ENCODE measurements around the gene SESTD1.

SESTD1 gene

DNA sequence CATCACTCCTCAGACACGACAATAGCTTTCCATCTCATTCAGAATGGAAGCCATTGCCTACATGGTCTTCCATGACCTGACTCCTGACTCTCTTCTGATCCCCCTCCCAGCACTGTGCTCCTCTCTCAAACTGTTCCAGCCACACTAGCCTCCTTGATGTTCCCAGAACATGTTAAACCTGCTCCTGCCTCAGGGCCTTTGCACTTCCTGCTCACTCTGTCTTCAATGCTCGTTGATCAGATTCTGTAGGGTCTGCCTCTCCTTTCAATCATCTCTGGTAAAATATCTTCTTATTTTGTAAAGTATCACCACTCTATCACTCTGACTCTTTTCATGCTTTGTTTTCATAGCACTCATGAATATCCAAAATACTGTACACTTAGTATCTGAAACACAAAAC, 84.9 kb downstream of the SESTD1 start:
- DNase-seq = no peak

DNA sequence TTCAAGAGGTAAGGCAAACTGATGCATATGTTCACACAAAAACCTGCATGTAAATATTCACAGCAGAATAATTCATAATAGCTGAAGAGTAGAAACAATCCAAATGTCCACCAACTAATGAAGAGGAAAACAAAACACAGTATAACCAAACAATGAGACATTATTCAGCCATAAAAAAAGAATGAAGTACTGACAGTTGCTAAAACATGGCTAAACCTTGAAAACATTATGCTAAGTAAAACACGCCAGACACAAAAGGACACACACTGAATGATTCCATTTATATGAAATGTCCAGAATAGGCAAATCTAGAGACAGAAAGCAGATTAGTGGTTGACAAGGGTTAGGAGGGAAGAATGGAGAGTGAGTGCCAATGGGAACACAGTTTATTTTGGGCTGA, 86.9 kb downstream of the SESTD1 start:
- DNase-seq = no peak

DNA sequence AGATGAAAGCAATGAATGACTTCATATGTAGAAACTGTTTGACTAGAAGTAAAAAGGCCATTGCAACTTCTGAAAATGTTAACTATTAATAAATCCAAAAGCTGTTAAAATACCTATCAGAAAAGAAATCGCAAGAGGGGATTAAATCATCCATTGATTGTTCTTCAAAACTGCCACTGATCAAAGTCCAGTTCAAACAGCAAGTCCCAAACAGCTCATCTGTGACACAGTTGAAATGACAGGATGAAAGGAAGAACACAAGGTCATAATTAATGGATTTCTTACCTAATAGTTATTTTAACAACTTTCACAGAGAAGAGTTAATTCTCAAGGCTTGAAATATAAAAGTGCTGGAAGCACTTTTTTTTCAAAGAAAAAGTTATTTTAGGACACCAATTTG, 90.4 kb downstream of the SESTD1 start:
- DNase-seq = no peak

DNA sequence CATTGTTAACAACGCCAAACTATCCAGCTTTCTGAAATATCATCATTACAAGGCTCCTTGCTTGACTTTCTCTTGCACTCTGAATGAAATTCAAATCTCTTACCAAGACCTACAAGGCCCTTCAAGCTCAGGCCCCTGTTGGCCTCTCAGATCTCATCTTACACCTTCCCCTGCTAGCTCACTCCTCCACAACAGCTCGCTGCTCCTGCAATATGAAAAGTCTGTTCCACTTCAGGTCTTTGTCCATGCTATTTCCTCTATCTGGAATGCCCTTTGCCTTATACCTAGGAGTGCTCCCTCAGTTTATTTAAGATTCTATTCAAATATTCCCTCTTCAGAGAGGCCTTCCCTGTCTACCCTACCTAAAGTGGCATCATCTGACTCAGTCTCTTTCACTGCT, 91.7 kb downstream of the SESTD1 start:
- no peak for DNase-seq

DNA sequence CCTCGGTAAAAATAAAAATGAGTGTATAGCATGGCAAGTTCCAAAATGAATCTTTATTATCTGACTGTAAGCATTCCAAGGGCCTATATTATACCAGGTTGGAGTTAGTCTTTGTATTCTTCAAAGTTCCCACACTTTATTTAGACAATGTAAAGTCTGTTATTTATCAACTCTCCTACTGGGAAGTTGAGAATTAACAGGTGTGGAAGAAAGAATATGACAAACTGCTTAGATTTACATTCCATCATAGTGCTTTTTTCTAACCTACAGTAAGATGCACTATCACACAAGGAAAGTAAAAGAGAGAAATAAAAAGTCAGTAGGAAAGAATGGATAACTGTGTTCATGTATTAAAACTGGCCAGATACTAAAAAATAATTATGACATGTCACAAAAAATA, 93.3 kb downstream of the SESTD1 start:
- no peak for DNase-seq

DNA sequence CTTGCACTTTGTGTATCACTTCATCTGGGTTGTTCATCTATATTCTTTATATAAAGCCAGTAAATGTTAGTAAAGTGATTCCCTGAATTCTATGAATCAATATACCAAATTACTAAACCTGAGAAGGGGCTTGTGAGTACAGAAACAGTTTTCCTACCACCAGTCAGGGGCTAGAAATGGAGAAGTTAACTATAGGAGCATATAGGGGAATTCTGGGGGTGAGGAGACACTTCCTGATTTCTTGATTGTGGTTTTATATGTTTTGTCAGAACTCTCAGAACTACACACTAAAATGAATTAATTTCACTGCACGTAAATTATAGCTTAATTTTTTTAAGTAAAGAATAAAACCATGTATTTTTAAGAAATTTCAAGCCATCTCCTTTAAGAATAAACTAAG, 93.7 kb downstream of the SESTD1 start:
- DNase-seq = no peak

DNA sequence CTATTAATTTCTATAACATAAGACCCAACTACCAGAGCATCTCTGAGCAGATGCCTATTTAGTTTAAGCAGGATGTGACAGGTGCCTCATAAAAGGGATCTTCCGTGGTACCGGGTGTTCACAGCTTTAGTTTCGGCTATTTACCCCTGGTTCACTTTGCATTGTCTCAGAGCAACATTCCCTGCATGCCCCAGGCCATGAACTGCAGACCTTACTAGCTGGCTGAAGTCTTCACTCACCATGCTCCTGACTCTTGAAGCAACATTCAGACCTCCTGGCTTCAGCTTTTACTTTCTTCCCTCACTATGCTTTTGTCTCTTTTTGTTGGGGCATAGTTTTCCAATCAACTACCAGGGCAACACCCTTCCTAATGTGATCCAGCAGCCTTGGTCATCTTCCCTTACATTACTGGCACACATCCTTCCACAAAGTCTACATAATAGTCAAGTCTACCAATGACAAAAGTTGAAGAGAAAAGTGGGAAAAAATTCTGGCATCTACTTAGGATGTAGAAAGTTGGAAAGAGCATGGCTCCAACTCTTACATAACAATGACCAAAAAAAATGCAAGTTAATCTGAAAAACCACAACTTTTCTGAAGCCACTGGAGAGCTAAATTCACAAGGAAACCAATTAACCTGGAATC, 99.2 kb downstream of the SESTD1 start:
- DNase-seq = no peak

DNA sequence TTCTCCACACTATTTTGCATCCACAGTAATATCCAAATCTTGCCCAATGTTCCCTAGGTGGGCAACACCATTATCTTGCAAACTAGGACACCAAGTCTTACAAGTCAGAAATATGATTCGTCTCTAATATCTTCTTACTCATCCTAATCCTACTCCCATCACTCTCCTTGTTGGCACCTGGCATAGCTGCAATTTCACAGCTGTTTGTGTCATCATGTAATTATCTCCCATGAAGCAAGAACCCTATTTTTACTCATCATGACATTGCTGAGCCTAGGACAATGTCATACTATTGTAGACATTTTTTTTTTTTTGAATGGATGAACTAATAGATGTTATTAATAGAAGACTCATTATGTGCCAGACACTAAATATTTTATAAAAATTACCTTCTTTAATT, 123.4 kb downstream of the SESTD1 start:
- DNase-seq = no peak

DNA sequence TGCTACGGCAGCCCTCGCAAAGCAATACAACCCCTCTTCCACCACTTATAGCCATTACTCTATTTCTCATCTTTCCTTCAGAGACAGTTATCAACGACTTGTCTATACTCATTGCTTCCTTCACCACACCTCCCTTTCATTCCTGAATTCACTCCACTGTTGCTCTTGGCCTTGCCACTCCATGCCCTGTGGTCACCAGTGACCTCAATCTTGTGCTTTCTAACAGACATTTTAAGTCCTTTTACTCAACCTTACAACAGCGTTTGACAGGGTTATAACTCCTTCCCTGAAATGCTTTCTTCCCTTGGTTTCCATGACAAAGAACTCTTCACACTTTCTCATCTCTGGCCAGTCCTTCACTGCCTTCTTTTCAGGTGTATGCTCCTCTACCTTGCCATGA, 124.1 kb downstream of the SESTD1 start:
- DNase-seq = no peak

DNA sequence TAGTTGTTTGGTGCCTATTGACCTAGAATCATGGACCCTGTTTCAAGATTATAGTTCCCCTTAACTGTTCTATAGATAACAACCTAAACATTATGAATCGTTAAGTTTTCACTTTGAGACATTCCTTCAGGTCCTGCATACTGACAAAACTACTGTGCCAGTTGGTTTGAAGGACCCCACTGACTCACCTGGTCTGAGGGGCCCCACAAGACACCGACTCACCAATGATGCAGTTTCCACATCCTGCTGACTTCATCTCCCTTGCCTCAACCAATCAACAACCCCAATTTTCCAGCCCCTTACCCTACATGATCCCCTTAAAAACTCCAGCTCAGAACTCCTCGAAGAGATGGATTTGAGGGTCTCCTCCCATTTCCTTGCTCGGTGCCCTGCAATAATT, 125.1 kb downstream of the SESTD1 start:
- DNase-seq = no peak

DNA sequence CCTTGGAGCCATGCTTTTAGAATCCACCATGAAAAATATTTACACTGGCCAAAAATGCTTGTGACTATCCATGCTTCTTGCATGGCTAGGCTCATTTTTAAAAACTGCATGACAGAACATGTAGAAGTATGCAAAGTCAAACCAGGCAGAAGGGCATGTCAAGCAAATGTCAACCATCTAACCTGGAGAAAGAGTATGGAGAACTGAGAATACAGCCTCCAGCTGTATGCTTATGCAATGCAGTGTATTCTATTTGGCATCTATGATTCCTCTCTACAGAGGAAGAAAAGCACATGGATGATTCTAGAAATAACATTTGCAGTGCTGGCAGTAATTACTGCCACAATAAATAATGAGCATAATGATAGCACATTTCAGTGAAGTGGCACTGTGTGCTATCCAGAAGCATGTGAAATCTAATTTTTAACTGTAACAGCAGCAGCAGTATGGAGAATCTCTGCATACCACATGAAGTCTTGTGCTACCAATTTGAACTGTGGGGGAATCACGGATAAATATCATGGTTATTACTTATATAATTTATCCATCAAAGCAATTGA, 127.4 kb downstream of the SESTD1 start:
- peak; percentile 5 for DNase-seq

DNA sequence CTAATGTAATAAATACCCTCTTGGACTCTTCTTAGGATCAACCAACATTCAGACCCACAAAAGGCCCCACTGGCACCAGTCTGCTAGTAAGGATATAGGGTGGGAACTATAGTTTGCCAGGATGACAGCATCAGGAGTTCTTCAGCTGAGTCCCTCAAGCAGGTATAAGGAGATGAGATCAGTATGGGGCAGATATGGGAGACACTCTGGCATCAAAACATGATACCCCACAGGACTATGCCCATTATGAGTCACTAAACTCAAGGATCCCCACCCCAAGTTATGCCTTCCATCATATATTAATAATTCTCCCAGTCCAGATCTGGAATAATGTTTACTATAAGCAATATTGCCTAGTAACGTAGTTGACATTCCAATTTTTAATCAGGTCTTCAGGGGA, 131.6 kb downstream of the SESTD1 start:
- no peak for DNase-seq

DNA sequence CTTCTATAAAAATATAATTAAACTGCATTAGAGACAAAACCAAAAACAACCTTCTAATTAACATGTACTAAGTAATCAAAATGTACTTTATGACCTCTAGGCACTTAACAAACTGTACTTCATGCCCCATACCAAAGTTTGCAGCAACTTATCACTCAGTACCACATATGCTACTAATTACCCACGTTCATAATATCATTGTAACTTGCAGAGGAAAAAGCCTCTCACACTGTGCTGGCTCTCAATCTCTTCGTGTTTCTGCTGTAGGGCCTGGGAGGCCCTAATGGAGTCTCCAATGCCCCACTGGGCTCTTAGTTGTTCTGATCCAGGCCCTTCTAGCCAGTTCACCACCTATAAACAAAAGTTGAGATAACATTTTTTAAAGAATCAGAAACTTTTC, 132.6 kb downstream of the SESTD1 start:
- DNase-seq = no peak

DNA sequence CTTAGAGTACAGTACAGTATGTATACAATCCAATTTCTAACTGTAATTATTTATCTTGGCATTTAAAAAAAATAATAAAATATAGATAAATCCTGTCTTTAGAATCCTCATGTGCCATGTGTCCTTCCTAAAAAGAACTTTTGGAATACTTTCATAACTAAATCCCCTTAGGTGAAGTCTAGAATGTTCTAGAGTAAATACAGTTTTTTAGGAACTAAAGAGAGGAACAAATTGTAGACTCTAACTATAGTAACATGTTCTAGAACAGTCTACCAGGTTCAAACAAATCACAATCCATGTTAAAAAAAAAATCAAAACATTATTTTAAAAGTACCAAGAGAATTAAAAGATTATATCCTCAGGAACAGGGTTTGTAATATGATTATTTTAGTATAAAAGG, 134.1 kb downstream of the SESTD1 start:
- no peak for DNase-seq

DNA sequence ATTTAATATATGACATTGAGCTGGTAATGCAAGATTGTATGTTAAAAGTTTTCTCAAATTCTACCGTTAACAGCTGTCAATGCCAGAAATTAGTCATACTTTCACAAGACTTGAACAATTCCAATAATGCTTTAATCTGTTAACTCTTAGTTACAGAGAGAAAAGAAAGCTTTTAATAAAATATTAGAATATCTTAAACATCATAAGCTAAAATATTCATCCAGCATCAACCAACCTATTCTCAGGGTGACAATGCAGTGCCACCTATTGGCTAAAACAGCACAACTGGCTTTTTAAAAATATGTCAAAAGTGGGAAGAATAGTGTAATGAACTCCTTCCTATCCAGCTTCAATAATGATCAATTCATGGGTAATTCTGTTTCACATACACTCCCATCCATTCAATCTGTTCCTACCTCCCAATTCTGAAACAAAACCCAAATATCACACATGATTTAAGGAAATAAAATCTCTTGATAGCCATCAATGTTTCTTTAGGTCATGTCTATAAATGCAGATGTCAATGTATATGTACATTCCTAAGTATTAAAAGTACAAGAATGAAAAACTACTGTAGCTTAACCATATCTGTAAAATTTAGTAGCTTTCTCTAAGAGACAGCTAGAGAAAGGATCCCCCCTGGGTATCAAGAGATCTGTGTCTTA, 134.9 kb downstream of the SESTD1 start:
- DNase-seq = peak; percentile 24

DNA sequence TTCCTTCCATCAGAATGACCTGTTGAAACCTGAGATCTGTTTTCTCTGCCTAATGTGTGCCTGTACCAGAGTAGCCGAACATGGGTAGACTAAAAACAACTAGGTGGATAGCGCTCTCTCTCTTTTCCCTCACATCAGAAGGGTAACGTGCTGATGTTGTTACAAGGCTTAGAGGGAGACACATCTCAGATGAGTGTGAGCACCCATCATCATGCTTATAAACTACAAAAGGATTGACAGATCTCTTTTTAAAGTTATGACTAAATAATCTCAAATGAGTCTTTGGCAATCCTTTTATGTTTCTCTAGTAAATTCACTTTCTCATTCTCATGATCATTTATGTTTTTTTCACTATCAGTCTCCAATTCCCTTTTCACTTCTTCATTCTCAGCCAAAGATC, 139.2 kb downstream of the SESTD1 start:
- no peak for DNase-seq

DNA sequence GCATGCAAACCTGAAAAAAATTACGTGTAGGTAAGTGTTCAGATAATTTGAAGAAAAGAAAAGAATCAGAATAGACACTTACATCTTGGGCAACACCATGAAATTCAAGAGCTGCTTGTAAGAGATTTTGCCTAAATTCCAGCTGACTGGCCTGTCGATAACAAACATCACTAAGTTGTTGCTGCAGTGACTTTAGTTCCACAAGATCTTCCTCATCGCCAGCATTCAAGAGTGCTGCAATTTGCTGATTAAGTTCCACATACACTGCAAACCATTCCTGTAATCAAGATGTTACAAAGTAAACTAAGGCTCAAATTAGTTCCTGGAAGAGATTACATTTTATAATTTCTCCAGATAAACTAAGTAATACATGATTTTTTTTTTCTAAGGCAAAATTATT, 140.3 kb downstream of the SESTD1 start:
- DNase-seq = no peak

DNA sequence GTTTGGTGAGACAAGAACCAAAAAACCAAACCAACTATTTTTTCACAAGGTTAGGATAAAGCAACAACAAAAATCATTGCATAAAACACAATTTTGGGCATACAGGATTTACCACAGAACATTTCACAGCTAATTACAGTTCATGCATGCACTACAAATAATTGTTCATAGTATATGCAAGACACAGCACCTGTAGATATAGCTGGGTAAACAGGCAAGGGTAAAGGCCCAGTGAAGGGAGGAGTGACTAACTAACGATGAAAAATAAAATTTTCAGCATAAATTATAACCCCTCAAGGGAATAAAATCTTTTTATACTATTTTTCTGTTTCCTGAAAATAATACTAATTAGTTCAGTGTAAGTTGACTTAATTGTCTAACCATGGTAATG, 141.4 kb downstream of the SESTD1 start:
- no peak for DNase-seq

DNA sequence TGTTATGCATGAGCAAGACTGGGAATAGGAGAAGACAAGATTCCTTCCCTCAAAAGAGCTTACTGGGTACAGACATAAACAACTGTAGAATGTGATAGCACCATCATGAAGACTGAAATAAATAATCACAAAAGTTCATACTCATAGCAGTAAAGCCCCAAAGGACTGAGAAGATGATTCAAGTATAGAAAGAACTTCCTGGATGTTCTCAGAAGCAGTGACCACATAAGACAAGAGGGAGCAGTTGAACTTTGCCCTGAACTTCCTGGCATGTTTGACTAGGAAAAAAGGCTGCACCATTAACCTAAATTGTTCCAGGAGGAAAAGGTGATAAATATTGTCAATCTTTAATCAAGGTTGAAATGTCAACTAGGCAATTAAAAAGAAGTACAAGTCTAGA, 156.9 kb downstream of the SESTD1 start:
- no peak for DNase-seq

DNA sequence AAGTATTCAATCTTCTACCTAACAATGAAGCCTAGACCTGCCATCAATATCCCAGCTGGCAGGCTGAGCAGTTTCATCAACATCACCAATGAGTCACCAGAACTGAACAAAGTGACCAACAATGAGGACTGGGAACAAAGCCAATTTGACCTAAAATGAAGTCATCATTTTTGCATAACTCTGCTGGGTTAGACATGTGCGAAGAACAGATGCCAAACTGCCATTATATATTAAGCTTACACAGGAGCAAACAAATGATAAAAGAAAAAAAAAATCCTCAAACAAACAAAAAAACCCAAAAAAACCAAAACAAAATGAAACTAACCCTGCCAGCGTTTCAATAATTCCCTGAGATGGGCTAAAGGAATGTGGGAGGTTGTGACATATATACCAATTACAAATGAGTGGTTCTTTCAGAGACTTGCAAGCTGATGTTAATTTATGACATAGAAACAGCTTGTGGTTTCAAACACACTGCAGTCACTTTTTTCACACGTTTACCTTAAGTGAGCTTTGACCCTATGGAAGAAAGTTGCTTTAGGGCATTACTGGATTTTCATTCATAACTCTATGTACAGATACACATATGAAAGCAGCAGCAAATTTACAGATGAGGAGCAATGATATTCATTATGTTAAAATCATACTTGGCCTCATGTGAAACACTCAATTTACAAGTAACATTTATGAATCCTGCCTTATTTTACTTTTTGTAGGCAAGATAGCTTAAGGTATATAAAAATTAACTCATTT, 157.8 kb downstream of the SESTD1 start:
- peak; percentile 65 for DNase-seq

DNA sequence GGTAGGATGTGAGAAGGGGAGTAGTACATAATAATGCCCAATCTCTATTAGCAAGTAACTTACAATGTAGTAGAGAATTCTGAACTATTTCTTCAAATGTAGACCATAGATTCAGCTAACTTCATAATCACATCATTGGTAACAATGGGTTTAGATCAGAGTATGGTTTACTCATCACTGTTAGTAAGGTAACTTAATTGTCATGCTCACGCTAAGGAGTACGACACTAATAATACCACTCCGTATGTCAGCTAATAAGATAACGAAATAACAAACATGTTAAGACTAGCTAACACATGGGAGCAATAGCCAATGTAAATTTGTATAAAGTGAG, 158.3 kb downstream of the SESTD1 start:
- DNase-seq = no peak

DNA sequence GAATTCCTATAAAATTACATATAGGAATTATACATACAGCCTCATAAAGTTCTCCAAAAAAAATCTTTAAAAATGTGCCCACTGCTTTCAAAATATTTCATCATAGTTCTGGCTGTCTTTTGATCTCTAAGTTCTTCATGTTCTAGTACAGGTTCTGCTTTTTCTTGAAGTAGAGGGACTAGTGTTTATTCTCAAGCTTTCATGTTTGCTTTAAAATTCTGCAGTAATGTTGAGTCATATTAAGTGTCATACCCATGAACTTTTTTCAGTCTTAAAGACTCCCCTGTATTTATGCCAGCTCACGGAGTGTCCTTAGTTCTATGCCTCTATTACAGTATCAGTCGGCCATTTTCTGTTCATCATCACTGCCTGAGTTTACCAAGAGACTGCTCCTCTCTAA, 159.9 kb downstream of the SESTD1 start:
- no peak for DNase-seq

DNA sequence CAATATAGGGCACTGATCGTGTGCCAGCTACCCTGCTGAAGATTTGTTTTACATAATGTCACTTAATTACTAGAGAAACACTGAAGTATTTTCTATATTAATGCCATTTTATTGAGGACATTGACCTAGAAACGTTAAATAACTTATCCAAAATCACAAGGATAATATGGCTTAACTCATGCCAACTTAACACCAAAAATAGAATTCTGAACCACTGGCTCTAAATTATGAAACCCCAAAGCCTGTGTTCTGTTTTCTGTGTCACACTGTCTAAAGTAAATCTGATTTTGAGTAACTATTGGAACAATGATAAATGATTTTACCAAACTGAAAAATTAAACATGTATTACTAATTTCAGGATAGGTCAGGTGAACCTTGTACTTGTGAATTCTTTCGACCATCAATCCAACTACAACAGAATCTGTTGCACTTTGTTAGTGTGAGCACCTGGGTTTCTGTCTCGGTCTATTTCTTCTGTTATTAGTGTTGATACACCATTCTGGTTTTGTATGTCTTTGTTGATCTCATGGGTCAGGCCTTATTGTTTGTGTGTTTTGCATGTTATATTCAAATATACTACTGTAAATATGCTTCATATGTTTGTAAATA, 166.4 kb downstream of the SESTD1 start:
- no peak for DNase-seq

DNA sequence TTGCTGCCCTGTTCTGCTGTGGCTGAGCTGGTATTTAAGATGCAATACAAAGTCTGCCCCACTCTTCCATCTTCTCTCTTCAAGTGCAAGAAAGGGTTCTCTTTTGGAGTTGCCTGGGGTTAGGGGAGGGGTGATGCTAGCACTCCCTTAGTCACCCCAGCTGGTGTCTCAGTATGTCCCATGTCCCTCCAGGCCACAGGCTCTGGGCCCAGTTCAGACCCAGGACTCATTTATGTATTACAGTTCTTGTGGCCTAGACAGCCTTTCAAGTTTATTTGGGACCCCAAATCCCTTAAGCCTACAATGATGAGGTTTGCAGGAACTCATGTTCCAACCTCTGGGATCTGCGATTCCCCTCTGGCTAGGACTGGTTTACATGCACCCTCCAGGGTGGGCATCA, 167.5 kb downstream of the SESTD1 start:
- no peak for DNase-seq
